HG03066 (cell line): ENCODE results near the gene ZRANB2.

Experiments
- ATAC-seq: cut with Tn5 transposase; IDR thresholded peaks from one replicate; pipeline ENCODE4 v1.9.1; 2021; ENCODE audit warnings: low read depth; ENCODE audit not compliant: unreplicated experiment

The ZRANB2 gene

DNA sequence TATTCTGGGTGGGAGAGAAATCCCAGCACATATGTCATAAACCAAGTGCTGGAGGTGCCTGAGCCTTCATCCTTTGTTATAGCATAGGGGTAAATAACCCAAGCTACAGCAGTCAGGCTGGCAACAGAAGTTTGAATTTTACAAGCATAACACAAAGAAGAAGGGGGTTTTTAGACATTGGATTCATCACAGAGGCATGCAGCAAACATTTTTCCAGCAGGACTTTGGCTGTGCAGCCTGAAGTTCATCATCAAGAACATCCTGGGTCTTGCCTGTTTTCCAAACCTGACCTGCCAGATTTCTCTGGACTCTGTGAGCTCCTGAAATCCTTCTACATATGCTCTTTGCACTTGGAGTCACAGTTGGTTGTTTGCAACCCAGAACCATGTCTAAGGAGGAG lies 49.4 kb downstream of the ZRANB2 start:
- ATAC-seq: no peak

- no peak for ATAC-seq
Observed at GRCh38 chr1:71030026-71030425, 50.8 kb downstream of the ZRANB2 start.

GRCh38 chr1:71028981-71029380 lies 51.9 kb downstream of the ZRANB2 start:
- ATAC-seq: no peak

GRCh38 chr1:71027991-71028390 lies 52.8 kb downstream of the ZRANB2 start:
- no peak for ATAC-seq

DNA sequence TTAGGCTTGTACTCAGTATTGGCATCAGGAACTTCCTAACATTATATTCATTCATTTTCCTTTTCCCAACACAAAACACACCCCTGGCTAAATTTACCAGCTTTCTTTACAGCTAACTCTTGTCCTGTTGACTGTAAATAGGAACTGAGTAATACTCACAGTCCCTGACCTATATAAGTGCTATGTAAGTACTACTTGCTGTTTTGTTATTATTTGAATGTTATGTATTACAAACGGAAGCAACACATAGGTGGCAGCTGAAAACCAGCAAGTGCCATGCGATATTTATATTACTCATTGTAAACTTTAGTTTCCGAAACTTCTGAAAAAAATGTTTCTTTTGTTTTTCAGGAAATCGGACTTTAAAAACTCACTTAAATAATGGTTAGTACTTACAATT lies 54.7 kb downstream of the ZRANB2 start:
- ATAC-seq: no peak

DNA sequence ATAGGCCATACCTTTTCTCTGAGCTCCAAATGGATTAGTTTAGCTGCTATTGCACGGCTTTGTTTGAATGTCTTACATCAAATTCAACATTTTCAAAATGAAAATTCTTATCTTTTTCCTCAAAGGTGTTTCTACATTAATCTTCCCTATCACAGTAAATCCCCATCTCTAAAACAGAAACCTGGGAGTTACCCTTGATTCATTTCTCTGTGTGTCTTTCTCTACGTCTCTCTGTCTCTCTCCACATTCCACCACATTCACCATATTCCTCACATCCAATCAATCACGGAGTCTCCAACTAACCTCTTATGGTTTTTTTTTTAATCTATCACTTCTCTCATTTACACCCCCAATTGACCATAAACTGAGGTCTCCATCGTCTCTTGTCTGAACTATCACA lies 57.3 kb downstream of the ZRANB2 start:
- ATAC-seq: no peak

- no peak for ATAC-seq
Observed at GRCh38 chr1:71019233-71019969, 61.4 kb downstream of the ZRANB2 start.

GRCh38 chr1:71018791-71019190 lies 62.0 kb downstream of the ZRANB2 start:
- no peak for ATAC-seq

DNA sequence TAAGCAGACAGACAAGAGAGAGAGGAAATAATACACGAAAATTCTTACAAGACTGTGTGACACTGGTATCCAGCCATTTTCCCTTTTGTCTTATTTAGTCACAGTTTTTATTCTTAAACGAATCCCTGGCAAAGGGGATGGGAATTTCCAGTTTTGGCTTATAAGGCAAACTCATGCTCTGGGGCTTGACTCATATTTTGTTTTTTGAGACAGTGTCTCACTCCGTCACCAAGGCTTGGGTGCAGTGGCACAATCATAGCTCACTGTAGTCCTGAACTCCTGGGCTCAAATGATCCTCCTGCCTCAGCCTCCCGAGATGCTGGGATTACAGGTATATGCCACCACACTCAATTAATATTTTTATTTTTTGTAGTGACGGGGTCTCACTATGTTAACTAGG lies 65.1 kb downstream of the ZRANB2 start:
- ATAC-seq: no peak

GRCh38 chr1:71014178-71014579 lies 66.7 kb downstream of the ZRANB2 start:
- ATAC-seq: no peak
